ENCODE data around the gene PTK6.

Gene PTK6

DNA sequence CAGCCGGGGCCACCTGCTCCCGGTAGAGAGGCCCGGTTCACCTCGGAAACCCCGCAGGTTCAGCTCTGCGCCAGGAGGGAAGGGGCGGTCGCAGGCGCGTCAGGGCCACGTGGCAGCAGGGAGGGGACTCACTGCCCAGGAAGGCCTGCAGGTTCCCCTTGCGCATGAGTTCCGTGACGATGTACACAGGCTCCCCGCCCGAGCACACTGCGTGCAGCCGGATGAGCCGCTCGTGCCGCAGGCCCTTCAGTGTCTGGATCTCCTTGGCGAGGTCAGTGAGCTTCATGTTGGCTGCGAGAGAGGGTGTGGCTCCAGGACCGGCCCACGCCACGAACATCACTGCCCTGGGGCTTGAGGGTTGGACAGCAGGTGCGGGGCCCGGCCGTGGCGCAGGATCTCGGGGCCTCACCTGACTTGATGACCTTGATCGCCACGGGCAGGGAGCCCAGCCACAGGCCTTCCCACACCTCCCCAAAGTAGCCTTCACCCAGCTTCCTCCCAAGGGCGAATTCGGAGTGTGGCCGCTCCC, 4.9 kb upstream of the PTK6 start:
- no peak for DNase-seq

DNA sequence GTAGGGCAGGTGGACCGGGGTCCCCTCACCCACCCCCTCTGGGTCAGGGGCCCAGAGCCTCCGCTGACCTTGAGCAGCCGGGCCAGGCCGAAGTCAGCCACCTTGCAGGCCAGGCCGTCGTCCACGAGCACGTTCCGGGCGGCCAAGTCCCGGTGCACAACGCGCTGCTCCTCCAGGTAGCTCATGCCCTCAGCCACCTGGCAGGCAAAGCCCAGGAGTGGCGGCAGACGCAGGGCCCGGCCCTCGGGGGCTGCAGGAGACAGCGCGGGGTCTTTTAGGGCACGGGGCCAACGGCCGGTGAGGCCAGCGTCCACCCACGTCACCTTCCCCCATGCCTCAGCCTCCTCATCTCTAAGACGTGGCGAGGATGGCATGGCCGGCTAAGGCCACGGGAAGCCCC, 4.2 kb upstream of the PTK6 start:
- no peak for DNase-seq

DNA sequence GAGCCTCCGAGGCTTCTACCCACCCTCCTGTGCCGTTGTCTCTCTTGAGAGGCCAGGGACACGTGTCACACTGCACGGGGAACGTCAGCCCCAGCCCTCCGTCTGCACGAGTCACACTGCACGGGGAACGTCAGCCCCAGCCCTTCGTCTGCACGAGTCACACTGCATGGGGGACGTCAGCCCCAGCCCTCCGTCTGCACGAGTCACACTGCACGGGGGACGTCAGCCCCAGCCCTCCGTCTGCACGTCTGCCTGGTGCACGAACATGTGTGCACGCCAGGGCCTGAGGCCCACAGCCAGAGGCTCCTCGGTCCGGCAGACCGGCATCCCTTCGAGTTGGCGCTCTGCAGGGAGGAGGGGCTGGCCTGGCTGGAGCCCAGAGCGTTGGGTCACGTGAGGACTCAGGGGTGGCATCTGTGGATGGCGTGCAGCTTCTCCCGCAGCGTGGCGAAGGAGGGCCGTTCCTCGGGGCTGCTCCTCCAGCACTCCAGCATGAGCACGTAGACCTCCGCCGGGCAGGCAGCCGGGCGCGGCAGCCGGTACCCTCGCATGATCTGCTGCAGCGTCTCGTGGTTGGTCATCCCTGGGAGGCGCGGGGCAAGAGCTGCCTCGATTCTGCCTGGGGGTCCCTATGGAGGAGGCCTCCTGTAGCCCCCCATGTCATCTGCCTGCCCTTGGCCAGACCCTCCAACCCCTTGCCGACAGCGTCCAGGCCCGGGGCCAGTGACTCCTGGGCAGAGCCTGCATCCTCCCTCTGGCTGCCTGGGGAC, 3.4 kb upstream of the PTK6 start:
- no peak for DNase-seq

DNA sequence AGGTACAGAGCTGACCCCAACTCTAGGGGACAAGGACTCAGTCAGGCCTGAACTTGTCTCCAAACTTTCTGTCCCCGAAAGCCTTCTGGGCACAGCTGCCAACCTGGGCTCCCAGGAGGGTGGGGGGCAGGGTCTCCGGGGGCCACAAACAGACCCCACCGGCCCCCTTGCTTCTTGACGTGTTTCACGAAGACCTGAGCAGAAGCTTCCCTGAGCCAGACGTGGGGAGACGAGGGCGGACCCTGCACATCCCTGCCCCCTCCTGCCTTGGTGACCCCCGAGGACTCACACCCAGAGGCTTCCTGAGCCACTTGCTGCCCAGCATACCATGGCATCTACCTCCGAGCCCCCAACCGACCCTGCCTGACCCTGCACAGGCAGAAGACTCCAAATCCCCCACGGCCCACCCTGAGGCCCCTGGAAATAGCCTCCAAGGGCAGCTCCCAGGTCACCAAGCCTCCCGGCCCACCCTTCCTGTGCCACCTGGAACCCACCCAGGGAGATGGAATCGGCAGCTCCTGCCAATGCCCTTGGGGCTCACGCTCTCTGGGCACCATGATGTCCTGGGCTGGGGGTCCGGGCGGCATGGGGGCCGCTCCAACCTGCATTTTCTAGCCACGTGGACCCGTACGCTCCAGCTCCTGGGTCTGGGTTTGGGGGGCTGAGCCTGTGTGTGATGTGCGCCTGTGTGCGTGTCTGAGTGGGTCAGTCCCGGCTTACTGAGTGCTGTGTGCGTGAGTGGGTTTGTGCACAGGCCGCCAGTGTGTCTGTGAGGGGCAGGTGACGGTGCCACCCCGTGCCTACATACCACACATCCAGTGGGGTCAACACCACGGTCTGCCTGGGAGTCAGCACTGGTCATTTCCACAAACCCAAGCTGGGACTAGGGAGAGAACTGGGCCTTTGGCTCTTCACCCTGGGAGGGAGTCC, 2.5 kb upstream of the PTK6 start:
- DNase-seq, result no peak

DNA sequence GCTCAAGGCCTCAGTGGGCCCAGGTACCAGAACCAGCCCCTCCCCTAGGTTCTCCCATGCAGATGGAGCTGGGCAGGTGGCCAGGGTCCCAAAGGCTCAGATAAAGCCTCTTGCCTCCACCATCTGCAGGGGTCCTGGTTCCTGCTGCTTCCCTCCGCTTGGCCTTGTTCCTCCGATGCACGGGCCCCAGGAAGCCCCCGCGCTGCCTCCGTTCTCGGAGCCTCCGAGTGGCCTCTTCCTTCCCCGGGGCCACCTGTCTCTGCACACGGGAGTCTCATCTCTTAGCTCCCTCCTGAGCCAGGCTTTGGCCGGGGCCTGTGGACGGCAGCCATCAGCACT, 1.9 kb upstream of the PTK6 start:
- DNase-seq, result peak; percentile 83

DNA sequence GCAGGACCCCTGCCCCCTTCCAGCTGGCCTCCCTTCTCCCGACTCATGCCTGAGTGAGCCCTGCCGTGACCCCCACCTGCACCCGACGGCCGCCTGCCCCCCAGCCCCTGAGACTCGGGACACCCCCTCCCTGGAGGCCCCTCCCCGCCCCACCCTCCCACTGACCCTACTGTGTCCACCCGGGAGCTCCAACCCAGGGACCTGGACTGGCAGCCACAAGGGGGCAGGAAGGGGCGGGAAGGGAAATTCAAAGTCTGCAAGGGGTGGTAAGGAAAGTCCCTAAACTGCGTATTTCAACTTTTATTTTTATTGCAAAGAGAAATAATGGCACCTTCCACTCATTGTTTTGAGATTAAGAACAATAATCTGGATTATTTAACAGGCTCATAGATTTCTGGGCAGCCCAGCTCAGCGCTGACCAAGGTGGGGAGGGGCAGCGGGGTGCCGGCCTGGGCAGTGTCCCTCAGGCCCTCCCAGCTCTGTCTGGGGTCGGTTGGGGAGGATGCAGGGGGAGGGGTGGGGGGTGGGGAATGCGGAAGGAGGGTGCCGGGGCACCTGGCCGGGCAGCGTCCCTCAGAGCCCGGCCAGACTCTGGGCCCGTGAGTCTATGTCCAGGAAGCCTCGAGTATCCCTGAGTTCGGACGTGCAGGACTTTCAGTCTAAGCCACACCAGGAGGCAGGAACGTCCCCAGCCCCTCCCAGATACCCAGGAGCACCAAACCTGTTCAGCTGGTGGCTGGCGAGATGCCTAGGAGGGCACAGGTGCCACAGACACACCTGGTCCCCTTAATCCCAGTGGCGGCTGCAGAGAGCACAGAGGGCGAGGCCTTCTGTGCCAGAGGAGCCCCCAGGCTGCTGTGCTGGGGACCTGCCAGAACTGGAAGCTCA, 1.3 kb upstream of the PTK6 start:
- peak; percentile 89 for DNase-seq

DNA sequence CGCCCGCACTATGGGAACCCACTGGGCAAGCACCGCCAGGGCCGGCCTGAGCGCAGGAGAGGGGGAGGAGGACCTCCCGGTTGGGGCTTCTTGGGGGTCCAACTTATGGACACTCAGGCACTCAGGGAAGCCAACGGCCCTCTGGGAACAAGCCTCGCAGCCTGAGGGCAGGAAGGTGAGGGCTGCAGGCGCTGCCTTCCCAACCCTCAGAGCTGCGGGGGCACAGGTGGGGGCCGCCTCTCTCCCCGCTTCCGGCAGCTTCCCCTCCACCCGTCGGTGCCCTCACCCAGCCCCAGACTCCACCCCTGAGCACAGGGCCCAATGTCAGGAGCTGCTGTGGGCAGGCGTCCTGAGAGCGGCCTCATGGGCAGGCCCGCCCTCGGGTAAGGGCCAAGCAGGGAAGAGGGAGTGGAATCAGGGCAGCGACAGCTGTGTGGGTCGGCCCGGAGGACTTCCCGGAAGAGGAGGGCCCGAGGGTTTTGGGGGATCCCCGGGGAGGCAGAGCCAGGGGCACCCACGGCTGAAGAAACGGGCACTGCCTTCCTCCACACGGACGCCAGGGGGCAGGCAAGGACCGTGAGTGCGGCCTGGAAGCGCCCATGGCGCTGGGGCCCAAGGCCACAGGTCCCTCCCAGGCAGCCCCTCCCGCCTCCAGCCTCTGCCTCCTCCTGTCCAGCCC, 488 bp upstream of the PTK6 start:
- peak; percentile 88 for DNase-seq

DNA sequence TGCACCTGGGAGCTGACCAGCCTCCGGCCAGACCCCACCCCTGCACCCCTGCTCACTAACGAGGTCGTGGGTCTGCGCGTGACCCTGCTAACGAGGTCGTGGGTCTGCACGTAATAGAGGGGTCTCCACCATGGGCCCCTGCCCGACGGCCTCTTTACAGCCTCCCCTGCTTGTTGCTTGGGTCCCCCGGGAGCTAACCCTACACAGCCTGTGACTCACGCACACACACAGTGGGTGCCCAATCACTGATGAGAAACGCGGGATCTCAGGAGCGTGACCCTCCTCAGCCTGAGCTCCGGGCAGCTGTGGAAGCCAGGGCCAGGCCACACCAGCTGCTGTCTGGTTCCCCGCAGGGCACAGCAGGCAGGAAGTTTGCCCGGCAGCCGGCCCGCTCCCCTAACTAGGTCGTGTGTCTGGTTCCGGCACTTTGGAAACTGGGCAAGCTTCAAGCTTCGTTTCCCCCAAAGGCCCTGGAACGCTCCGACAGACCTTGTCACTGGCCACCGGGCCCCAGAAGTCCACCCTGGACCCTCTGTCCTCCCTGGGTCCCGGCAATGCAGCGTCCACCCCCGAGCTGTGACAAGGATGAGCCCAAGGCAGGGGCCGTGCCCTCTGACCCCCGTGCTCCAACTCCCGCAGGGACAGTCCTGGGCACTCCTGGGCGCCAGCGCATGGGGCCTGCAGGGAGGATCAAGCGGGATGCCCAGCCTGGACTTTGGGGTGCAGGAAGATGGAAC, 767 bp downstream of the PTK6 start:
- DNase-seq, result peak; percentile 72

DNA sequence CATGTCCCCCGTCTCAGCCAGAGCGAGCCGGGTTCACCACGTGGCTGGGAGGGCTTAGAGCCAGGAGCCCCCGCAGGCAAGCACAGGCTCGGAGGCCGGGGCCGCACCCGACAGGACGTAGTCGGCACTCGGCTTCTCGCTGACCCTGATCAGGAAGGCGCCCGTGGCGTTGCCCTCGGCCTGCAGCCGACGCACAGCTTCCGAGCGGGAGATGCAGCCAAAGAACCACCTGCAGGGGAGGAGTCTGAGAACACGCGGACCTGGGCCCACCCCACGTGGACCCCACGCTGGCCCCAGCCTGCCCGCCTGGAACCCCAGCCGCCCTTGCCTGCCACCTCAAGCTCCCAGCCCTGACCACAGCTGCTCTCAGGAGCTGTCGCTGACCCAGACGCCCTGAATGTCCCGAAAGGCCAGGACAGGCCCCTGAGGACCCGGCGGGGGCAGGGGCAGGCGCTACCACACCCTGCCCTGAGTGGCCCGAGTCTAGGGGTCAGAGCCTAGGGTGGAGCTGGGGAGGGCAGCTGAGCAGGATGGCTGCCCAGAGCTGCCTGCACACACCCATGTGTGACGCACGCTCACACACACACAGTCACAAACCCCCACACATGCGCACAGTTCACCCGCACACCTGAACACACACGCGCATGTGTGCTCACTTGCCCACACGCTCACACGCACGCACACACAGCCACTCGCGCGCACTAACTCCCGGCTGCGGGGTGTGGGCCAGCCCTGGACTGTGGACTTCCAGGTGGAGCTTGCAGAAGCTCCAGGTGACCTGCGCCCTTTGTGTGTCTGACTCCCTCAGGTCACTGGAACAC, 2.1 kb downstream of the PTK6 start:
- no peak for DNase-seq

DNA sequence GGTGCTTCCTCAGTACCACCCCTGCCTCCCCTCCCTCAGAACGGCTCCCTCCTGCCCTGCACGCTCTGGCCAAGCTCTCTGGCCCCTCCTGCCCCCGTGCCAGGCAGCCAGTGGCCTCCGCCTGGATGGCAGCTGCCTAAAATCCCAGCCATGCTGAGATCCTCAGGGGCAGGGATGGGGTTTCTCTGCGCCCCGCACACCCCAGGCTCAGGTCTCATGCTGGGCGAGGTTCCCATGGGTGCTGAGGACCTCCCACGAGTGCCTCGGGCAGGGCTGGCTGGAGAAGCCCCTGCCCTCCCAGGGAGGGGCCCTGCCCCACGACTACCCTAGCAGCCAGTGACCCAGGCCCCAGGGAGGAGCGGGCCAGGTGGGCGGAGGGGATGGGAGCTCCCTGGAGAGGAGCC, 2.7 kb downstream of the PTK6 start:
- no peak for DNase-seq

DNA sequence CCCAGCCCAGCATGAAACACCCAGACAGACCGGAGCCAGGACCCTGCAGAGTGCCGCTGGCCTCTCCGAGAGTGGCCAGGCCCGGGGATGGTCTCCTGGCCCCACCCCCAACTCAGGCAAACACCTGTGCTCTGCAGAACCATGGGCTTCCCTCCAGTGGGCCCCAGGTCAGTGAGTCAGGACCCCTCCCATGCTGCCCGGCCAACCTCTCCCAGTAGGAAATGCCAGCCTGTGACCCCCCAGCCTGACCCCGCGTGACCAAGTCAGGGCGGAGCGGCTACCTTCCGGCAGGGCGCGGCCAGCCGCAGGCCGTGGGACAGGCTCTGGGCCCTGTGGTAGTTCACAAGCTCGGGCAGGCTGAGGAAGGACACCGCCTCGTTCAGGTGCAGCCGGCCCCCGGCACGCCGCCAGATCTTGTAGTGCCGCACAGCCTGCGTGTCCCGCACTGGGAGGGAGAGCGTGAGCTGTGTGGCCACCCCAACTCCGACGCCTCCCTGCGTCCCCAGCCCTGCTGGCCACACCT, 3.2 kb downstream of the PTK6 start:
- DNase-seq, result no peak

DNA sequence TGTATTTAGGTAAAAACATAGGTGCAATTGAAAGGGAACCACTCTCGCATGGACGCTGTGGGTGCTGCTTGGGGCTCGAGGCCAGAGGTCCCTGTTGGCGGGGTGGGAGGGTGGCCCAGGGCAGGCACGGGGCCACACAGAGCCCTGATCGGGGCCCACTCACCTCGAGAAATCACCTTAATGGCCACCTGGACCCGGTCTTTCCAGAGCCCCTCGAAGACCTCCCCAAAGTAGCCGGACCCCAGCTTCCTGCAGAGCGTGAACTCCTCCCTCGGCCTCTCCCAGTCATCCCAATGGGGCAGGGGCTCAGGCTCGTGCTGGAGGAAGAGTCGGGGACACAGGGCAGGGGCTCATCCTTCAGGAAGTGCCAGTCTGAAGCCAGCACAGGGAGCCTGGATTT, 3.8 kb downstream of the PTK6 start:
- DNase-seq, result no peak

DNA sequence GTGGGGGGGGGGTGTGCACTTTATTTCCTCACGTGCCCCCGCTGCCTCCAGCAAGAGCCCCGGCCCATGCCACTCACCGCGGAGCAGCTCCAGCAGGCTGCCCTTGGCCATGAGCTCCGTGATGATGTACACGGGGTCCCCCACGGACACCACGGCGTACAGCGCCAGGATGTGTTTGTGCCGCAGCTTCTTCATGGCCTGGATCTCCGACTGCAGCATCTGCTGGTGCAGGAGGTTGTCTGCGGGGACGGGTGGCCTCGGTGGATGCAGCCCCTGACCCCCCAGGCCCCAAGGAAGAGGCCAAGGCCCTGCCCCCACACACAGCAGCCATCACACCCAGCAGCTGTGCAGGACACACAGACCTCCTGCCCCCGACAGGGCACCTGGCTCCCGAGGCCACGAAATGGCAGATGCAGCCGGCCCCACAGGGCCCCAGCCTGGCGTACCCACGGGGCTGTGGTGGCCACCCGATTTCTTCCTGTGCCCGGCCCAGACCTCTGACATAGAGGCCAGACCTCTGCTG, 4.7 kb downstream of the PTK6 start:
- no peak for DNase-seq

DNA sequence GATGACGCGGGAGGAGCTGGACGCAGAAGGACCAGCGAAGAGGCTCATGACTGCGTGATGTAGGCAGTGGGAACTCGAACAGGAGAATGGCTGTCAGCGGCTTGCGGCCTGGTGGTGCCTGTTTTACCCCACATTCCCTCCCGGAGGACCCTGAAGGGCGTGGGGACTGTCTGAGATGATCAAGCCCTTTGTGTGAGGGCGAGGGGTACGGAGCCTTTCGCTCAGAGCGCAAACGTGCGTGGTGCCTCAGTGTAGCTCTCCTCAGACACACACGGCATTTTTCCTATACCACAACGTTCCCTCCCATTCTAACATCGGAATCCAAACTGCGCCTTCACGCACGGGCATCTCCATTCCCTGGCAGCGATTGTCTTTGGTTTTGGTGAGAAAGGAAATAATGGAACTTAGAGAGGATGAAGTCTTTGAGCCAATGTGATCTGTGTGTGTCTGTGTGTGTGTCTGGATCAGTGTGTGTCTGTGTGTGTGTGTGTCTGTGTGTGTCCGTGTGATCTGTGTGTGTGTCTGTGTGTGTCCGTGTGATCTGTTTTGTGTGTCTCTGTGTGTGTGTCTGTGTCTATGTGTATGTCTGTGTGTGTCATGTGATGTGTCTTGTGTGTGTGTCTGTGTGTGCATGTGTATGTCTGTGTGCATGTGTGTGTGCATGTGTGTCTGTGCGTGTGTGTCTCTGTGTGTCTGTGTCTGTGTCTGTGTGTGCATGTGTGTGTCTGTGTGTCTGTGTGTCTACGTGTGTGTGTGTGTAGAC, 5.3 kb downstream of the PTK6 start:
- no peak for DNase-seq

DNA sequence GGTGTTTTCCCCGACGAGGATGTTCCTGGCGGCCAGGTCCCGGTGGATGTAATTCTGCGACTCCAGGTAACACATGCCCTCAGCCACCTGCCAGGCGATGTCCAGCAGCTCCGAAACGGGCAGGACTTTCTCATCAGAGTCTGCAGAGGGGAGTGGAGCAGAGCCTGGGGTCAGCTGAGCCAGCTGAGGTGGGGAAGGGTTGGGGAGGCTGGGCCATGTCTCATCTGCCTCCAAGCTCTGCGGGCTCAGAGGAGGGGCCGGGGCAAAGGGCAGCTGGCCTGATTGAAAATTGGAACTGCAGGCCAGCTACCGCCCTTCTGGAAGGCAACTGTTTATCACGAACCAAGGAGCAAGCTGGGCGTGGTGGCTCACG, 6.4 kb downstream of the PTK6 start:
- no peak for DNase-seq

DNA sequence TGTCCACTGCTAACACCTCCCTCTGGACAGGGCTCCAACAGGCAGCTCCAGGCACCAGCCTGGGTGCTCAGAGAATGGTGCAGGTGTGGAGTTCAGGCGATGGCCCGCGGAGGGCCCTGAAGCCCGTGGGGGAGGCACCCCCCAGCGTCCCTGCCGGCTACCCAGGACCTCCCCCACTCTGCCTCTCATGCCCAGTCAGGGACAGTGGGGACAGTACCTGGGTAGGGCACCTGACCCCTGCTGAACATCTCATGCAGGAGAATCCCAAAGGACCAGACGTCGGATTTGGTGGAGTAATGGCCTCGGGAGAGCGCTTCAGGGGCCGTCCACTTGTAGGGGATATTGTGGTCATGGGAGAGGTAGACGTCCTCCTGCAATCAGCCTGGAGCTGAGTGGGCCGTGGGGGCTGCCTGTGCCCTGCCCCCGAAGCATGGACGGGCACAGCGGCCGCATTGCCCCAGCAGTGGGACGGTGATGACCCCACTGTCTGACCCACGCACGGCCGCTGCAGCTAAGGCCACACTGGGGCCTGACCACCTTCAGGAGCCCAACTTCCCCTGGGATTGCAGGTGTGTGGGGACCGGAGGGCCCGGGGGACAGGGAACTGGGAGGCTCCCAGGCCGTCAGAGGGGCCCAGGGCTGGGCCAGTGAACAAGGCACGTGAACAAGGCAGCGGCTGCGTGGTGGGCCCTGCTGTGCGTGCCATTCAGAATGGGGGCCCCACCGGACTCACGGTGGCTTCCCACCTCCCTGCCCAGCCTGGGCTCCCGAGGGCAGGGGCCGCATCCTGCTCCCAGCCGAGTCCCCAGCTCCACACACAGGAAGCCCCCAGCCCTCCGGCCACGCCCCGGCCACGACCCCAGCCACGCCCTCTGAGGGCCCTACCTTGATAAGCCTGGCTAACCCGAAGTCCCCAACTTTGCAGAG, 7.1 kb downstream of the PTK6 start:
- DNase-seq, result no peak

DNA sequence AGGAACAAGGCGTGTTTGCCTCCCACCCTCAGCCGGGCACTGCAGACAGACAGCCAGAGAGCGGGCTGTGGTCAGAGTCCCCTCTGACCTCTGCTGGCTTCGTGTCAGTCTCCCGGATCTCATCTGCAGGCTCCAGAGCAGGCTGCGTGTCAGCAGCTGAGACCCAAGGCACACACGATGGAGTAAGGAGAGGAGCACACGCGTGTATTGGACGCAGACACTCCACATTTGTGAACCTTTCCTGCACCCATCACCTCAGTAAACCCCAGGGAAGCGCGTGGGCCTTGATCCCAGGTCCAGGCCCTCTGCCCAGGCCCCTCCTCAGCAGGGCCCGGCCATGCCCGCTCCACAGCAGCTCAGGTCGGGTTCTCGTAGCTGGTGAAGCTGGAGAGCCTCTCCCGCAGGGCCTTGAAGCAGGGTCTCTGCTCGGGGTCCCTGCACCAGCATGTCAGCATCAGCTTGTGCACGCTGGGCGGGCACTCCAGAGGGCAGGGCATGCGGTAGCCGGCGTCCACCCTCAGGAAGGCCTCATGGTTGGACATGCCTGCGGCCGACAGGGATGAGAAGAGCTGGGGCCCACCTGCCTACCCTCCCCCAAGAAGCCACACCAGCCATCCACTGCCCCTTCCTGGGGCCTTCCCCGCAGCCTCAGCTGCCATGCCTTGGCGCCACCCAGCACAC, 7.9 kb downstream of the PTK6 start:
- no peak for DNase-seq

DNA sequence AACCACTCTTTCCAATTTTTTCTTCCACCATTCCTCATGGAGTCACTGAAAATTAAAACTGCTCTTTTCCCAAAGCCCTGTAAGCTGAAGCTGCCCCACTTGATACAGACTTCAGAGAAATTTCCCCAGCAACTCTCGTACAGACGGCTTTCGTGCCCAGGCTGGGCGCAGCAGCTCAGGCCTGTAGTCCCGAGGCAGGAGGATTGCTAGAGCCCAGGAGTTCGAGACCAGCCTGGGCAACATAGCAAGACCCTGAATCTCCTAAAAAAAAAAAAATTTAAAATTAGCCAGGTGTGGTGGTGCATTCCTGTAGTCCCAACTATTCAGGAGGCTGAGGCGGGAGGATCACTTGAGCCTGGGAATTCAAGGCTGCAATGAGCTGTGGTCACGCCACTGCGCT, 10.0 kb downstream of the PTK6 start:
- no peak for DNase-seq

Data from NCI-H345 (cell line).